K562 (cell line): ENCODE results near the gene MAGT1. TPM values are rescaled to one million over a fixed set of nuclear protein-coding genes. Genes with fewer than 3 reads are reported as not detected.

Experiments
- ASH1L ChIP-seq: fragments of 450-650 bp; IDR thresholded peaks from 2 replicates; pipeline ENCODE4 v1.6.1; 2018; ENCODE audit warnings: borderline replicate concordance, mild to moderate bottlenecking, low read depth; ENCODE audit not compliant: partially characterized antibody
- ATF1 ChIP-seq, 2 experiments: fragments of 450-650 bp in 1 of 2; IDR thresholded peaks; 2 replicates each; pipeline ENCODE4 v1.6.1; 2016; ENCODE audit warnings: missing compliant biosample characterization in 1 of 2, missing genetic modification characterization in 1 of 2
- BMI1 ChIP-seq: fragments of 150-350 bp; IDR thresholded peaks from 2 replicates; pipeline ENCODE4 v1.6.1; 2014; ENCODE audit warnings: low read length
- CBX3 ChIP-seq, 2 experiments: IDR thresholded peaks; 1 replicate in 1 of 2; 2 replicates in 1 of 2; pipeline ENCODE4 v1.6.1; 2012; ENCODE audit warnings: inconsistent platforms in 2 of 2, low read length in 2 of 2, borderline replicate concordance in 1 of 2, control low read depth in 1 of 2
- EP400 ChIP-seq: fragments of 450-650 bp; IDR thresholded peaks from 2 replicates; pipeline ENCODE4 v1.6.1; 2017; ENCODE audit warnings: antibody characterized with exemption, mild to moderate bottlenecking, moderate library complexity
- GTF2E2 ChIP-seq: fragments of 200-800 bp; sonication (Bioruptor generic); IDR thresholded peaks from 2 replicates; pipeline ENCODE4 v1.6.1; 2016; ENCODE audit warnings: missing genetic modification characterization, missing compliant biosample characterization
- MTA1 ChIP-seq: fragments of 450-650 bp; IDR thresholded peaks from 2 replicates; pipeline ENCODE4 v1.6.1; 2017; ENCODE audit warnings: borderline replicate concordance
- NCOA4 ChIP-seq: fragments of 450-650 bp; IDR thresholded peaks from 2 replicates; pipeline ENCODE4 v1.6.1; 2018; ENCODE audit warnings: mild to moderate bottlenecking; ENCODE audit not compliant: partially characterized antibody
- NEUROD1 ChIP-seq: fragments of 150-350 bp; IDR thresholded peaks from 2 replicates; pipeline ENCODE4 v1.6.1; 2014; ENCODE audit warnings: borderline replicate concordance, low read length, low read depth; ENCODE audit not compliant: partially characterized antibody
- NFRKB ChIP-seq: fragments of 450-650 bp; IDR thresholded peaks from 2 replicates; pipeline ENCODE4 v1.6.1; 2016; ENCODE audit warnings: low read depth
- PHF8 ChIP-seq: fragments of 200-600 bp; sonication (generic); IDR thresholded peaks from 2 replicates; pipeline ENCODE4 v1.6.1; 2012; ENCODE audit warnings: mixed run types, mild to moderate bottlenecking, inconsistent platforms, low read length, moderate library complexity, borderline replicate concordance
- SRSF9 ChIP-seq: fragments of 200-400 bp; formaldehyde crosslinking; IDR thresholded peaks from 2 replicates; pipeline ENCODE4 v1.6.1; 2017; ENCODE audit warnings: low read depth, low read length, borderline replicate concordance
- ZFX ChIP-seq: sonication (generic); formaldehyde crosslinking; IDR thresholded peaks from 2 replicates; pipeline ENCODE4 v1.8.0; 2022; ENCODE audit warnings: mild to moderate bottlenecking, missing genetic modification reagents, moderate library complexity
- ZKSCAN3 ChIP-seq: fragments of 250-450 bp; sonication (Bioruptor Pico); IDR thresholded peaks from 2 replicates; pipeline ENCODE4 v1.4.0; 2020
- ZNF707 ChIP-seq: fragments of 250-450 bp; sonication (Bioruptor Pico); conservative IDR thresholded peaks from 2 replicates; pipeline ENCODE4 v1.8.0; 2022; ENCODE audit warnings: inconsistent platforms, mild to moderate bottlenecking, moderate library complexity
- ZNF778 ChIP-seq: fragments of 450-650 bp; formaldehyde crosslinking; IDR thresholded peaks from 2 replicates; pipeline ENCODE4 v1.4.0; 2020; ENCODE audit warnings: mild to moderate bottlenecking, moderate library complexity
- polyA plus RNA-seq, 8 experiments: library from polyadenylated mRNA; depleted of rRNA in 4 of 8; stranded (reverse) in 5 of 8; unstranded in 3 of 8; fragments of >200 nt; fragmentation: Nextera tagmentation in 2 of 8; fragmentation: Illumina TruSeq in 1 of 8; extraction: Ambion mirVana in 2 of 8; extraction: Trizol in 1 of 8; gene quantifications; 2 replicates each; pipeline versions ENCODE4 v1.2.1 to v1.2.3, GENCODE V29; 2011 to 2014; ENCODE audit warnings: inconsistent platforms in 1 of 8, missing spikeins in 1 of 8
- total RNA-seq, 7 experiments: library from RNA; depleted of rRNA in 6 of 7; stranded (reverse); fragments of >200 nt in 6 of 7; fragmentation: Illumina TruSeq in 2 of 7; extraction: Trizol in 2 of 7; gene quantifications; 2 replicates each; pipeline versions ENCODE4 v1.2.1 to v1.2.3, GENCODE V29; 2011 to 2021; ENCODE audit warnings: low replicate concordance in 1 of 7
- TF ChIP-seq, protein P1 (sequence below): fragments of 450-650 bp; IDR thresholded peaks from 2 replicates; pipeline ENCODE4 v1.6.1; 2017; ENCODE audit warnings: antibody characterized with exemption, mild to moderate bottlenecking
- TF ChIP-seq, protein P2 (sequence below): IDR thresholded peaks from 2 replicates; pipeline ENCODE4 v1.6.1; 2011; ENCODE audit not compliant: insufficient read length; ENCODE audit errors: extremely low read depth
- TF ChIP-seq, protein P3 (sequence below): fragments of 450-650 bp; IDR thresholded peaks from 2 replicates; pipeline ENCODE4 v1.6.1; 2018; ENCODE audit warnings: mild to moderate bottlenecking, low read depth; ENCODE audit not compliant: partially characterized antibody
- TF ChIP-seq, protein P4 (sequence below): fragments of 450-650 bp; formaldehyde crosslinking; IDR thresholded peaks from 2 replicates; pipeline ENCODE4 v1.4.0; 2020; ENCODE audit warnings: mild to moderate bottlenecking, mixed read lengths

Gene MAGT1
- total and polyA plus RNA-seq, 9 of the 15 experiments (the other 6 are each of a cell fraction or from before 2014, with no cell fraction given), result 15.5 to 46.2 (median 28.8) TPM

DNA sequence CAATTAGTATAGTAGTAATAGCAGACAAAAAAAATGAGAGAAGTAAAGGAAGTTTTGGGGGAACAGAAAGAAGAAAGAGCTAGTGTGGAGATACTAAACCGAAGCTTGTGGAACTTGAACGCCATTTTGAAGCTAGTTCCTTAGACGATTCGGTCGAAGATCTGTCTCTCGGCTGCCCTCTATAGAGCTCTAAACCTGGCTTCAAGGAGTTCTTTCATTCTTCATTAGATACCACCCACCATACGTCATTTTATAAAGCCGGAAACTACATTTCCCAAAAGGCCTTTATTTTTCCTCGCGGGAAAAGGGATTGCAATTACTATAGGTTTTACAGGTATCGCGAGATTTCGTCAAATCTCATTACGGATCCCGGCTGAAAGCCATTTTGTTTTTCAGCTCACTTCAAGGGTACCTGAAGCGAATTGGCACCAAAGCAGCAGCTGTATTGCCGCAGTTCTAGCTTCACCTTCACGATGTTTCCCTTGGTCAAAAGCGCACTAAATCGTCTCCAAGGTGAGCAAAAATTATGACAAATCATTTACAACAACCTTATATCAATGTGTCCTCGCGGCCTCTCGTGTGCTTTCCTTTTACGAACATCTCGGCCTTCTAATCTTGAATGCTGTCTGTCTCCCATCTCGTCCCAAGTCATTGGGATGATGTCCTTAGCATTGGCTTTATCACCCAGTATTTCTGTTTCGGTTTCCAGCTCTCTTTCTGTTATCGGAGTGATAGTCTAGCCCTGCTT is 4.0 kb upstream of the MAGT1 start, which contains the start of gene COX7B (continued):
- TF ChIP-seq, protein P1, sequence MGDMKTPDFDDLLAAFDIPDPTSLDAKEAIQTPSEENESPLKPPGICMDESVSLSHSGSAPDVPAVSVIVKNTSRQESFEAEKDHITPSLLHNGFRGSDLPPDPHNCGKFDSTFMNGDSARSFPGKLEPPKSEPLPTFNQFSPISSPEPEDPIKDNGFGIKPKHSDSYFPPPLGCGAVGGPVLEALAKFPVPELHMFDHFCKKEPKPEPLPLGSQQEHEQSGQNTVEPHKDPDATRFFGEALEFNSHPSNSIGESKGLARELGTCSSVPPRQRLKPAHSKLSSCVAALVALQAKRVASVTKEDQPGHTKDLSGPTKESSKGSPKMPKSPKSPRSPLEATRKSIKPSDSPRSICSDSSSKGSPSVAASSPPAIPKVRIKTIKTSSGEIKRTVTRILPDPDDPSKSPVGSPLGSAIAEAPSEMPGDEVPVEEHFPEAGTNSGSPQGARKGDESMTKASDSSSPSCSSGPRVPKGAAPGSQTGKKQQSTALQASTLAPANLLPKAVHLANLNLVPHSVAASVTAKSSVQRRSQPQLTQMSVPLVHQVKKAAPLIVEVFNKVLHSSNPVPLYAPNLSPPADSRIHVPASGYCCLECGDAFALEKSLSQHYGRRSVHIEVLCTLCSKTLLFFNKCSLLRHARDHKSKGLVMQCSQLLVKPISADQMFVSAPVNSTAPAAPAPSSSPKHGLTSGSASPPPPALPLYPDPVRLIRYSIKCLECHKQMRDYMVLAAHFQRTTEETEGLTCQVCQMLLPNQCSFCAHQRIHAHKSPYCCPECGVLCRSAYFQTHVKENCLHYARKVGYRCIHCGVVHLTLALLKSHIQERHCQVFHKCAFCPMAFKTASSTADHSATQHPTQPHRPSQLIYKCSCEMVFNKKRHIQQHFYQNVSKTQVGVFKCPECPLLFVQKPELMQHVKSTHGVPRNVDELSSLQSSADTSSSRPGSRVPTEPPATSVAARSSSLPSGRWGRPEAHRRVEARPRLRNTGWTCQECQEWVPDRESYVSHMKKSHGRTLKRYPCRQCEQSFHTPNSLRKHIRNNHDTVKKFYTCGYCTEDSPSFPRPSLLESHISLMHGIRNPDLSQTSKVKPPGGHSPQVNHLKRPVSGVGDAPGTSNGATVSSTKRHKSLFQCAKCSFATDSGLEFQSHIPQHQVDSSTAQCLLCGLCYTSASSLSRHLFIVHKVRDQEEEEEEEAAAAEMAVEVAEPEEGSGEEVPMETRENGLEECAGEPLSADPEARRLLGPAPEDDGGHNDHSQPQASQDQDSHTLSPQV, result 0 out of 2 replicates have a peak, but pooled peaks have one; percentile 21
- TF ChIP-seq PHF8 (peak; percentile 68; the same call in 1 of the 2 replicates), EP400 (peak; percentile 77), ZFX (CRISPR knock-in tag) (peak; percentile 81), CBX3 (IDR thresholded peaks at IDR 0.05; ENCODE audit: borderline replicate concordance in 1 of 2, low read length in 2 of 2) (peak in 1 of 2 experiments; percentile 72; a peak in 2 of 3 replicates), NEUROD1 (no peak), SRSF9 (no peak), ZNF707 (CRISPR knock-in tag) (no peak), ATF1 (CRISPR knock-in tag; IDR thresholded peaks at IDR 0.05) (no peak), ATF1 (tag; IDR thresholded peaks at IDR 0.05) (peak; percentile 93), GTF2E2 (peak; percentile 39; the same call in 1 of the 2 replicates), NCOA4 (no peak), NFRKB (peak; percentile 83), MTA1 (peak; percentile 86; the same call in 1 of the 2 replicates), ZKSCAN3 (no peak), ZNF778 (no peak), BMI1 (no peak), ASH1L (peak; percentile 48)
- TF ChIP-seq, protein P2, sequence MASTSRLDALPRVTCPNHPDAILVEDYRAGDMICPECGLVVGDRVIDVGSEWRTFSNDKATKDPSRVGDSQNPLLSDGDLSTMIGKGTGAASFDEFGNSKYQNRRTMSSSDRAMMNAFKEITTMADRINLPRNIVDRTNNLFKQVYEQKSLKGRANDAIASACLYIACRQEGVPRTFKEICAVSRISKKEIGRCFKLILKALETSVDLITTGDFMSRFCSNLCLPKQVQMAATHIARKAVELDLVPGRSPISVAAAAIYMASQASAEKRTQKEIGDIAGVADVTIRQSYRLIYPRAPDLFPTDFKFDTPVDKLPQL, result no peak
- TF ChIP-seq, protein P3, sequence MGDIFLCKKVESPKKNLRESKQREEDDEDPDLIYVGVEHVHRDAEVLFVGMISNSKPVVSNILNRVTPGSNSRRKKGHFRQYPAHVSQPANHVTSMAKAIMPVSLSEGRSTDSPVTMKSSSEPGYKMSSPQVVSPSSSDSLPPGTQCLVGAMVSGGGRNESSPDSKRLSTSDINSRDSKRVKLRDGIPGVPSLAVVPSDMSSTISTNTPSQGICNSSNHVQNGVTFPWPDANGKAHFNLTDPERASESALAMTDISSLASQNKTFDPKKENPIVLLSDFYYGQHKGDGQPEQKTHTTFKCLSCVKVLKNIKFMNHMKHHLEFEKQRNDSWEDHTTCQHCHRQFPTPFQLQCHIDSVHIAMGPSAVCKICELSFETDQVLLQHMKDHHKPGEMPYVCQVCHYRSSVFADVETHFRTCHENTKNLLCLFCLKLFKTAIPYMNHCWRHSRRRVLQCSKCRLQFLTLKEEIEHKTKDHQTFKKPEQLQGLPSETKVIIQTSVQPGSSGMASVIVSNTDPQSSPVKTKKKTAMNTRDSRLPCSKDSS, result no peak
- TF ChIP-seq, protein P4, sequence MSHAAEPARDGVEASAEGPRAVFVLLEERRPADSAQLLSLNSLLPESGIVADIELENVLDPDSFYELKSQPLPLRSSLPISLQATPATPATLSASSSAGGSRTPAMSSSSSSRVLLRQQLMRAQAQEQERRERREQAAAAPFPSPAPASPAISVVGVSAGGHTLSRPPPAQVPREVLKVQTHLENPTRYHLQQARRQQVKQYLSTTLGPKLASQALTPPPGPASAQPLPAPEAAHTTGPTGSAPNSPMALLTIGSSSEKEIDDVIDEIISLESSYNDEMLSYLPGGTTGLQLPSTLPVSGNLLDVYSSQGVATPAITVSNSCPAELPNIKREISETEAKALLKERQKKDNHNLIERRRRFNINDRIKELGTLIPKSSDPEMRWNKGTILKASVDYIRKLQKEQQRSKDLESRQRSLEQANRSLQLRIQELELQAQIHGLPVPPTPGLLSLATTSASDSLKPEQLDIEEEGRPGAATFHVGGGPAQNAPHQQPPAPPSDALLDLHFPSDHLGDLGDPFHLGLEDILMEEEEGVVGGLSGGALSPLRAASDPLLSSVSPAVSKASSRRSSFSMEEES (CRISPR knock-in tag), result no peak
